Coronary artery (tissue), 2 donors: ENCODE results near the gene SH3RF1.

Experiments used
- DNase-seq: peaks from one replicate; pipeline ENCODE4 v3.0.0-alpha.2; 2017; ENCODE audit warnings: low spot score
- H3K27ac ChIP-seq, 2 donors: fragments of 200-600 bp; sonication (generic); one replicate each; pipeline ENCODE4 v1.5.1; 2016 to 2019
- H3K4me3 ChIP-seq: fragments of 200-600 bp; sonication (generic); 2 replicates; pipeline ENCODE4 v1.5.1; 2016; ENCODE audit warnings: mild to moderate bottlenecking, moderate library complexity
- TF ChIP-seq, protein P1 (sequence below): fragments of 200-600 bp; sonication (generic); IDR thresholded peaks from one replicate; pipeline ENCODE4 v1.5.1; 2019; ENCODE audit warnings: antibody characterized with exemption

The SH3RF1 gene

DNA sequence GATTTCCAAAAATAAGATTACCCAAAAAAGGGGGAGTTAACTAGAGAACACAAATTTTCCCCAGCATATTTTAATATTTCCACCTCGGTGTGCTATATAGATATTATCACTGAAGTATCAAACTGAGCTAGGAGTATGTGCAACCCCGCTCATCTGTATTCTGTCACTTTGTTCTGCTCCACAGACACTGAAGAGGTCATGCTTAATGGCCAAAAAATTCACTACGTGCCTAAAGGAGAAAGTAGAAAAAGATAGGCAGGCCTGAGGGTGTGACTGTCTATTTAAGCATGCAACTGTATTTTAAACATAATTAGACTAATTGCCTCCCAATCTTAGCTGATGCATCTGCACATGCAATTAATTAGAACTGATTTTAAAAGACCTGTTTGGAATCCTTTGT is 24.5 kb downstream of the SH3RF1 start:
- DNase-seq, result no peak
- TF ChIP-seq, protein P1, sequence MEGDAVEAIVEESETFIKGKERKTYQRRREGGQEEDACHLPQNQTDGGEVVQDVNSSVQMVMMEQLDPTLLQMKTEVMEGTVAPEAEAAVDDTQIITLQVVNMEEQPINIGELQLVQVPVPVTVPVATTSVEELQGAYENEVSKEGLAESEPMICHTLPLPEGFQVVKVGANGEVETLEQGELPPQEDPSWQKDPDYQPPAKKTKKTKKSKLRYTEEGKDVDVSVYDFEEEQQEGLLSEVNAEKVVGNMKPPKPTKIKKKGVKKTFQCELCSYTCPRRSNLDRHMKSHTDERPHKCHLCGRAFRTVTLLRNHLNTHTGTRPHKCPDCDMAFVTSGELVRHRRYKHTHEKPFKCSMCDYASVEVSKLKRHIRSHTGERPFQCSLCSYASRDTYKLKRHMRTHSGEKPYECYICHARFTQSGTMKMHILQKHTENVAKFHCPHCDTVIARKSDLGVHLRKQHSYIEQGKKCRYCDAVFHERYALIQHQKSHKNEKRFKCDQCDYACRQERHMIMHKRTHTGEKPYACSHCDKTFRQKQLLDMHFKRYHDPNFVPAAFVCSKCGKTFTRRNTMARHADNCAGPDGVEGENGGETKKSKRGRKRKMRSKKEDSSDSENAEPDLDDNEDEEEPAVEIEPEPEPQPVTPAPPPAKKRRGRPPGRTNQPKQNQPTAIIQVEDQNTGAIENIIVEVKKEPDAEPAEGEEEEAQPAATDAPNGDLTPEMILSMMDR, result no peak
- no peak overlapping the region for H3K27ac ChIP-seq
- no peak overlapping the region for H3K4me3 ChIP-seq

DNA sequence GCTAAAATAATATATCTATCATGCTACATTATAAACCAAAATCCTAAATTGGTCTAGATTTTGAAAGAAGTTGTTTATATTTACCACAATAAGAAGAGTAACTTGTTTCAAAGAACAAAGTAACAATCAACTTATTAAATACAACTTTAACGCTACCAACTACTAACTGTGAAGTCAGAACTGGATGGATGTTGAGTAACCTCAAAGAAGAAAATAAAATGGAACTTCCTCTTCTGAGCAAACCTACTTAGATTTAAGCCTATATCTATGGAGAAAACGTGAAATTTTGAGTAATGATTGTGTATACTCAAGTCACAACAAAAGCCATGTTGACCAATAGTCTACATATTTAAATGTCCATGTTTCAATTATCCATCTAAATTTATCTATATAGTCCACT is 25.7 kb downstream of the SH3RF1 start:
- Histone ChIP-seq H3K4me3 (no peak overlapping the region), H3K27ac (no peak overlapping the region)
- no peak for DNase-seq
- TF ChIP-seq, protein P1, result no peak

DNA sequence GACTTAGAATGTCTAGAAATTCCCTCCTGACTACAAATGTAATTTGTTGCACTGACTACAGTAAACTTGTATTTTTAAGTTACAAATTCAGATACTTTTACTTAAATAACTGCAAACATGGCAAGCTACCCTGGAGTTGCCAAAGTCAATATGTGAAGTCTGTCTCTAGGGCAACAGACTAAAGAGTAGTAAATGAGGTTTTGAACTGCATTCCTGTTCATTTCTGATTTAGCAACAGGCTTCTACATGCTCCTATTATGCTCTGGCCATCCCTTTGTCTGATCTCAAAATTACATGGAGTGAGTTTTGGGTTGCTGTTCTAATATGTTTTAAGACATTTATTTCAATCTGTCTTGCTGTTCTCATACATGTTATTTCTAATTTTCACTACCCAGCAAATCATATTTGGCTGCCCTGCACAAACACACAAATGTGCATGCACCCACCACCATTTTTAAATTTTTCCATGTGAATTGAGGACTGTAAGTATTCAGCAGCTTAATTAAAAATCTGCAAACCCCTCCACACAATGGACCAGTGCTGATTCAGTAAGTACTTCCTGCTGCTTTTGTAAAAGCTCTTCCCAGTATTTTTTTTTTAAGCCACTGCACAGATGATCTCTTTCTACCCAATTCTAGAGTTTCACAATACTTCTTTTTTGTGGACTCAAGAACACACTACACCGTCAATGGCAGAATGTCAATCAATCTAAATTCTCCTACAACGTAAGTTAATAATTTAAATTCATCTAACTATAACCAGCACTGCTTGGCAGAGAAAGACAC is 26.7 kb downstream of the SH3RF1 start:
- Histone ChIP-seq H3K27ac (no peak overlapping the region), H3K4me3 (no peak overlapping the region)
- TF ChIP-seq, protein P1, result no peak
- DNase-seq, result no peak

DNA sequence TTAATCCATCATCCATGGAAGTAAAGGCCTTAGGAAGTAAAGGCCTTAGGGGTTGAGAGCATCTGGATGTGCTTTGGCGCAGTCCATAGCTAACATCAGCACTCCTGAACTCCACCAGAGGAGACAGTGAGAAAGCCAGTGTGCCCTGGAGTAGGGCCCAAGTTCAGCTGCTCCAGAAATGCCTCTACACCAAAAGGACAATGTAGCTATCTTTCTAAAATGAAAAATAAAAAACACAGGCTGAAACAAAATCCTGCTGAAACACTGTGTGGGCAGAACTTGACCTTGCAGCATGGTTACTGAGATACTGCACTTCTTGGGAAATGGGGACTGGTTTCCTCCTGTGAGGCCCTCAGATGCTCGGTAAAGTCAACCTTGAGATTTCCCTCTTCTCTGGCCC is 29.3 kb downstream of the SH3RF1 start:
- TF ChIP-seq, protein P1, result no peak
- Histone ChIP-seq H3K27ac (no peak overlapping the region), H3K4me3 (no peak overlapping the region)
- no peak for DNase-seq

DNA sequence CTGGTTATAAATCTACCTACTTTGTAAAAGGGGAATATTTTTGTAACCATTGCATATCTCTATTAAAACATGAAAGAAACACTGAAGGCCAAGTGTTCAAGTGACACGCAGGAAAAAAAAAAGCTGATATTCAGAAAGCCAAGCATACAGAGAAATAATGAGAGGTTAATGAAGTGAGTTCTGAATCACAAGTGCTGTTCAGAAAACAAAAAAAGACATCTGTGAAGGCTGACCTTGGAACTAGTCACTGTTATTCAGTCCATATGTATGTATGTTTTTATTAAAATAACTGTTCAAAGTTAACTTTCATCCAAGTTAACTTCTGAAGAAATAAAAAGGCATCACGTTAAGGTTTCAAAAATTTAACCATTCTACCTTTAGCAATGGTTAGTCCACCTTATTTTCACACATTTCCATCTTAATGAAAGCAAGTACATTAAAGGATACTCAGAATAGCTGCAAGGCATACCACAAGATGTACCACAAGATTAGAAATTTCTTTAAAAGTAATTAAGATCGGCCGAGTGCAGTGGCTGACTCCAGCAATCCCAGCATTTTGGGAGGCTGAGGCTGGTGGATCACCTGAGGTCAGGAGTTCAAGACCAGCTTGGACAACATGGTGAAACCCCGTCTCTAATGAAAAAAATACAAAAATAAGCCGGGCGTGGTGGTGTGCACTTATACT is 31.4 kb downstream of the SH3RF1 start:
- no peak overlapping the region for H3K4me3 ChIP-seq
- TF ChIP-seq, protein P1, result no peak
- DNase-seq, result no peak
- no peak overlapping the region for H3K27ac ChIP-seq

DNA sequence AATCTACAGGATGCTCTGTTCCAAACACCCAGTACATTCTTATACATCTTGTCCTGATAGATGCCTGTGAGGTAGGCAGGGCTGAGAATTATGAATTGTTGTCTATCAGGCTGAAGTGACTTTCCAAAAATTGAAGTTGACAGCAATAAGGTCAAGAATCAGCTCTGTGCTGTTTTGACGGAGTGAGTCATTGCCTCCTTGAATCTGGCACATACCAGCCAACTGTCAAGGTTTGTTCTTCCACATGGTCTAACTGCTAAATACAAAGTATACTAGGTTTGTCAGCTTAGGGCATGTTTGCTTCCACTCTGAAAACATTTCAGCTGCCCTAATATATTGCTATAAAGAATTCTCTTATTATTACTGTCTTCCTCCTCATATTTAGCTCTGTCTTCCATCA is 32.3 kb downstream of the SH3RF1 start:
- H3K27ac ChIP-seq, result peak overlapping the region in 1 of 2 donors; percentile 51
- no peak overlapping the region for H3K4me3 ChIP-seq
- no peak for DNase-seq
- TF ChIP-seq, protein P1, result no peak
